Non-pigmented ciliary epithelial cell (primary cell): ENCODE data around the gene PRR23E.

ENCODE experiments used
- DNase-seq: peaks from one replicate; pipeline ENCODE4 v3.0.0-alpha.2; 2010; ENCODE audit warnings: low read depth

PRR23E gene

GRCh38 chr3:127226946-127227842 is 34.3 kb downstream of the PRR23E start:
- no peak for DNase-seq

- no peak for DNase-seq
These were observed 35.9 kb downstream of the PRR23E start for GRCh38 chr3:127228866-127229265.

GRCh38 chr3:127233371-127233770 is 40.4 kb downstream of the PRR23E start:
- no peak for DNase-seq

GRCh38 chr3:127234778-127235177 is 41.8 kb downstream of the PRR23E start:
- DNase-seq = no peak

- DNase-seq = no peak
These were observed 42.8 kb downstream of the PRR23E start for GRCh38 chr3:127235706-127236105.

GRCh38 chr3:127237835-127238234 is 44.9 kb downstream of the PRR23E start:
- no peak for DNase-seq

GRCh38 chr3:127238602-127239001 is 45.7 kb downstream of the PRR23E start:
- DNase-seq = peak; percentile 6

GRCh38 chr3:127247292-127247691 is 54.4 kb downstream of the PRR23E start:
- no peak for DNase-seq
